Astrocyte of the cerebellum (primary cell): Measurements from ENCODE around the gene GSS.

Source experiments
- DNase-seq: peaks from one replicate; pipeline ENCODE4 v3.0.0-alpha.2; 2011; ENCODE audit warnings: low read depth
- H3K4me3 ChIP-seq: 2 replicates; pipeline ENCODE4 v1.5.1; 2011; ENCODE audit warnings: mild to moderate bottlenecking, low read depth, low read length, moderate library complexity
- in situ Hi-C: cut with HindIII; loops from 2 replicates; pipeline ENCODE4 v1.10.0; 2017; ENCODE audit warnings: low sequenced_read_pairs
- TF ChIP-seq, protein P1 (sequence below): IDR thresholded peaks from 2 replicates; pipeline ENCODE4 v1.5.1; 2012; ENCODE audit warnings: low read length, low read depth, moderate library complexity, mild to moderate bottlenecking; ENCODE audit errors: missing control alignments

Gene GSS

DNA sequence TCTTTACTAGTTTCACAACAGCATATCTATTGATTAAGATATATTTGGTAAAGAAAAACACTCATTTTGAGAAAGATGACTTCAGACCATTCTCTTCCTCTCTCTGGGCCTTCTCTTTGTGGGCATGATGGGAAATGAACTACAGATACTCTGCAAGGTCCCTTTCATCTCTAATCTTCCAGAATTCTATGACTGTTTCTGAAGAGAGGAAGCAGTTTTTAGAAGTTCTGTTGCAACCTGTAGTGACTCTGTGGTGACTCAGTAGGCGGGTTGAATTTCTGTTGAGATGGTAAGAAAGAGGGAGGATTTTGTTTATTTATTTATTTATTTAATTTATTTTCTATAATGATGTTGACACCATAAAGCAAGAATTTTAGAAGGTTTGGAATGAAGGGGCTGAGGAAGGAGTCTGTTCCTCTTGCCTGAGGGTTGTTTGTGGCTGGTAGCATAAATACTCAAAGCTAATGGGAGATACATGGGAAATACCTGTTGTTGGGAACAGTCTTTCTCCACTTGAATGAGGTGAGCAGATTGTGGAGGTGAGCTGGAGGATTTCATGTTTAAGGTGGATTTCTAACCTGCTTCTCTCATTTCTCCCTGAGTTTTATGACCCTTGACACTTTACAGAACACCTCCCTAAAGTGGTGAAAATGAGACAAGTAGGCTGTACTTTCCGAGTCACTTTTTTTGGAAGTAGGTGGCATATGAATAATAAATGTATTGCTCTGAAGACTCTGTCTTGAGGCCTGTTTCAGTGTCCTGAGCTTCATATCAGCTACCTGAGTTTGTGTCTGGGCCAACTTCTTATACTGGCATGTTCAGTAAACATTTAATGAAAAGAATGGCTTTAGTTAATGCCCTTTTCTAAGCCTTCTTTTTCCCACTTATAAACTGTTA lies 64.2 kb downstream of the GSS start:
- TF ChIP-seq, protein P1, sequence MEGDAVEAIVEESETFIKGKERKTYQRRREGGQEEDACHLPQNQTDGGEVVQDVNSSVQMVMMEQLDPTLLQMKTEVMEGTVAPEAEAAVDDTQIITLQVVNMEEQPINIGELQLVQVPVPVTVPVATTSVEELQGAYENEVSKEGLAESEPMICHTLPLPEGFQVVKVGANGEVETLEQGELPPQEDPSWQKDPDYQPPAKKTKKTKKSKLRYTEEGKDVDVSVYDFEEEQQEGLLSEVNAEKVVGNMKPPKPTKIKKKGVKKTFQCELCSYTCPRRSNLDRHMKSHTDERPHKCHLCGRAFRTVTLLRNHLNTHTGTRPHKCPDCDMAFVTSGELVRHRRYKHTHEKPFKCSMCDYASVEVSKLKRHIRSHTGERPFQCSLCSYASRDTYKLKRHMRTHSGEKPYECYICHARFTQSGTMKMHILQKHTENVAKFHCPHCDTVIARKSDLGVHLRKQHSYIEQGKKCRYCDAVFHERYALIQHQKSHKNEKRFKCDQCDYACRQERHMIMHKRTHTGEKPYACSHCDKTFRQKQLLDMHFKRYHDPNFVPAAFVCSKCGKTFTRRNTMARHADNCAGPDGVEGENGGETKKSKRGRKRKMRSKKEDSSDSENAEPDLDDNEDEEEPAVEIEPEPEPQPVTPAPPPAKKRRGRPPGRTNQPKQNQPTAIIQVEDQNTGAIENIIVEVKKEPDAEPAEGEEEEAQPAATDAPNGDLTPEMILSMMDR: no peak
- no peak overlapping the region for H3K4me3 ChIP-seq
- in situ Hi-C loops: no loop called here
- no peak for DNase-seq

DNA sequence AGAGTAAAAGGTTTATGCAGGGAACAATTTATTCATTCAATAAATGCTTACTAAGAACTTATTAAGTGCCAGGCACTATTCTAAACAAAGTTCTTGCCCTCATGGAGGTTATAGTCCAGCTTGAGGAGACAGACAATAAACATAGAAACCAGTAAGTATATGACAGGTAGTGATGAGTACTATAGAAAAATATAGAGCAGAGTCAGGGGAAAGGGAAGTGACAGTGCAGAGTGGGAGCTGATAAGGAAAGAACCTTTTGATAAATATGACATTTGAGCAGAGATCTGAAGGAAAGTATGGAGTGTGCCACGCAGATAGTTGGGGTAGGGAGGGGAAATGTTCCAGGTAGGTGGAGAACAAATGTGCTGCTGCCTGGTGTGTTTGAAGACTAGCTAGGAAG lies 67.1 kb downstream of the GSS start:
- no peak for DNase-seq
- in situ Hi-C loops: no loop called here
- H3K4me3 ChIP-seq: no peak overlapping the region
- TF ChIP-seq, protein P1: no peak

DNA sequence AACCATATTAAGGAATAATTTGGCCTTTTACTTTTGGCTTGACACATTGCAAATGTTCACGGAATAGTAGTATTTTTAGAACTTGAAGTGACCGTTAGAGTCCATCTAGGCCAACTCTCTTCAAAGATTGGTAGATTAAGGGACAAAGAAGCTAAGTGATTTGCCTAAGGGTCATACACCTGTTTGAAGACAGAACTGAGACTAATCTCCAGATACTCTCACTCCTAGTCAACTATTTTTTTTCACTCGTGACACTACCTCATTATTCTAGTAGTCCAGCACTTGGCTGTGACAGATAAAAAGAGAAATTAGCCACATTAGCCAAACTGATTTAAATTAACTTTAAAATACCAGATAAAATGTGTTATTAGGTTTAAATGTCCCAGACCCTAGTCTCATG lies 68.6 kb downstream of the GSS start:
- no peak overlapping the region for H3K4me3 ChIP-seq
- in situ Hi-C loops: no loop called here

DNA sequence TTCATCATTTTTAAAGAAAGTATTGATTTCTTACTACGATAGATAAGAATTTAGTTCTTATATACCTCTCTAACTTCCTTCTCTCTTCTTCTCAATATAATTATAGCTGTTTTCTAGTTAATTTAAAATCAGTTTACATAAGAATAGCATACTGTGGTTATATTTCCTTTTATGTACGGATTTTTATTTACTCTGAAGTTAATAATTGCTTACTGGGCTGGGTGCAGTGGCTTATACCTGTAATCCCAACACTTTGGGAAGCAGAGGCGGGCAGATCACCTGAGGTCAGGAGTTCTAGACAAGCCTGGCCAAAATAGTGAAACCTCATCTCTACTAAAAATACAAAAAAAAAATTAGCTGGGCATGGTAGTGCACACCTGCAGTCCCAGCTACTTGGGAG lies 69.5 kb downstream of the GSS start:
- DNase-seq: no peak
- H3K4me3 ChIP-seq: no peak overlapping the region
- in situ Hi-C loops: no loop called here
- TF ChIP-seq, protein P1: no peak

More for the DNA sequence above, 68.6 kb downstream of the GSS start:
- no peak for DNase-seq
- TF ChIP-seq, protein P1: no peak

DNA sequence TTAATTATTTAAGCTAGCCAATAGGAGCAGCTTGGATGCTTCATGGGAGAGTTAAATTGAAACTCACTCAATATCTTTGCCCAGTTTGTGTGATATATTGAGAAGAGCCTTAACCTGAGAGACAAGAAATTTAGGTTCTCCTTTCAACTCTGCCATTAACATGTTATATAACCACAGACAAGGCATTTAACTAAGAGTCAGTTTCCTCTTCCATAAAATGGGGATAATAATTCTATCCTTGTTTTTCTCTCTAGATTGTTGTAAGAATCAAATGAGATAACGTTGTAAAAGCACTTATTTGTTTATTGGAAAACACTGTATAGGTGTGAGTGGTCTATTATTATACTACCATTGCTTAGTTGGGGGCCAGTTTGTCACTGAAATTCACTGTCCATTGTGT lies 71.3 kb downstream of the GSS start:
- no peak overlapping the region for H3K4me3 ChIP-seq
- TF ChIP-seq, protein P1: no peak
- in situ Hi-C loops: no loop called here
- DNase-seq: no peak

DNA sequence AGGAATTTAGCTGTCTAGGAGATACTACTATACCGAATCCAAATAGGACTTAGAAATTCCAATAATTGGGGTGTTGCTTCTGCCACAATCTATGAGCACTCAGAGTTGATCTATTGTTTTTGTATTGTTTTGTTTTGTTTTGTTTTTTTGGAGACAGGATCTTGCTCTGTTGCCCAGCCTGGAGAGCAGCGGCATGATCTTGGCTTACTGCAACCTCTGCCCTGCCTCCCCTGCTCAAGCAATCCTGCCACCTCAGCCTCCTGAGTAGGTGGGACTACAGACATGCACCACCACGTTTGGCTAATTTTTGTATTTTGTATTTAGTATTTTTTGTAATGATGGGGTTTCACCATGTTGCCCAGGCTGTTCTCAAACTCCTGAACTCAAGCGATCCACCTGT lies 71.8 kb downstream of the GSS start:
- TF ChIP-seq, protein P1: no peak
- in situ Hi-C loops: no loop called here
- no peak for DNase-seq
- H3K4me3 ChIP-seq: no peak overlapping the region
